Panc1 (cell line): ENCODE measurements around the gene ATAD5. TPM values are rescaled to one million over a fixed set of nuclear protein-coding genes. Genes with fewer than 3 reads are reported as not detected.
"Not testable (repeated sequence)": the region's sequence is repeated elsewhere in the genome, so short reads cannot be mapped to it uniquely, and the experiment has no call there.

Source experiments
- ATAC-seq: fragments of 200-7000 bp; cut with Tn5 transposase; 2 replicates; pipeline ENCODE4 v1.9.1; 2020; ENCODE audit warnings: mild to moderate bottlenecking, moderate library complexity
- BruUV-seq: library from RNA; stranded (reverse); fragments of 400-500 nt; replicated peaks from 2 replicates; lab custom pipeline; 2021; lab: Mats Ljungman, UMichigan
- CTCF ChIA-PET: fragments of 300-600 bp; sonication (Branson Sonifier 250); formaldehyde crosslinking; loops from one replicate; lab custom pipeline; 2022; ENCODE audit warnings: antibody characterized with exemption; lab: Charles Lee
- POLR2A ChIA-PET: fragments of 300-600 bp; sonication (Branson Sonifier 250); formaldehyde crosslinking; loops from one replicate; lab custom pipeline; 2022; ENCODE audit warnings: antibody characterized with exemption; lab: Charles Lee
- DNase-seq: peaks from one replicate; pipeline ENCODE4 v3.0.0-alpha.2; 2010; ENCODE audit warnings: low read depth, low spot score
- H3K27ac ChIP-seq: 2 replicates; pipeline ENCODE4 v1.5.1; 2011; ENCODE audit warnings: mild to moderate bottlenecking, low read length, inconsistent platforms
- H3K27me3 ChIP-seq: fragments of 200-500 bp; sonication (Bioruptor generic); 2 replicates; pipeline ENCODE4 v1.6.0; 2014; ENCODE audit warnings: low read length, inconsistent platforms; ENCODE audit not compliant: control insufficient read depth, insufficient read depth
- H3K36me3 ChIP-seq: fragments of 200-500 bp; sonication (Bioruptor generic); 2 replicates; pipeline ENCODE4 v1.5.1; 2014; ENCODE audit warnings: inconsistent platforms, mild to moderate bottlenecking, low read length, moderate library complexity; ENCODE audit not compliant: control insufficient read depth, insufficient read depth
- H3K4me1 ChIP-seq: 2 replicates; pipeline ENCODE4 v1.5.1; 2011; ENCODE audit warnings: inconsistent platforms, mild to moderate bottlenecking, low read length, moderate library complexity; ENCODE audit not compliant: control insufficient read depth, insufficient read depth
- H3K4me3 ChIP-seq, 2 experiments: 2 replicates each; pipeline ENCODE4 v1.5.1; 2011 to 2012; ENCODE audit warnings: low read depth in 2 of 2, low read length in 2 of 2, mild to moderate bottlenecking in 2 of 2, inconsistent platforms in 1 of 2, moderate library complexity in 1 of 2
- H3K9me3 ChIP-seq: fragments of 200-500 bp; sonication (Bioruptor generic); 2 replicates; pipeline ENCODE4 v1.5.1; 2014; ENCODE audit warnings: low read depth, mild to moderate bottlenecking, inconsistent platforms, low read length, moderate library complexity; ENCODE audit not compliant: control insufficient read depth, insufficient read depth
- CTCF ChIP-seq: fragments of 450-650 bp; IDR thresholded peaks from 2 replicates; pipeline ENCODE4 v1.5.1; 2017; ENCODE audit warnings: mild to moderate bottlenecking
- POLR2AphosphoS5 ChIP-seq: IDR thresholded peaks from 2 replicates; pipeline ENCODE4 v1.6.1; 2012; ENCODE audit warnings: mild to moderate bottlenecking, low read depth, low read length, moderate library complexity
- REST ChIP-seq, 2 experiments: IDR thresholded peaks; 2 replicates each; pipeline ENCODE4 v1.6.1; 2011 to 2012; ENCODE audit warnings: low read depth in 2 of 2, control low read depth in 1 of 2, low read length in 1 of 2, mild to moderate bottlenecking in 1 of 2, moderate library complexity in 1 of 2; ENCODE audit not compliant: insufficient read depth in 1 of 2
- SIN3A ChIP-seq: IDR thresholded peaks from 2 replicates; pipeline ENCODE4 v1.6.1; 2012; ENCODE audit warnings: low read depth, mild to moderate bottlenecking, low read length, moderate library complexity, borderline replicate concordance; ENCODE audit not compliant: insufficient read depth
- TCF7L2 ChIP-seq: IDR thresholded peaks from 2 replicates; pipeline ENCODE4 v1.6.1; 2011; ENCODE audit warnings: mild to moderate bottlenecking, low read depth, low read length, inconsistent platforms
- in situ Hi-C: cut with HindIII; loops from 2 replicates; pipeline ENCODE4 v1.10.0; 2016; ENCODE audit warnings: low sequenced_read_pairs, low pct_unique_long_range_greater_than_20kb
- intact Hi-C: fragments of 100-400 bp; cut with micrococcal nuclease; formaldehyde crosslinking; loops from one replicate; pipeline ENCODE4 v1.10.0; 2022; ENCODE audit not compliant: unreplicated experiment
- total RNA-seq: library from RNA; stranded (reverse); gene quantifications from one replicate; pipeline ENCODE4 v1.2.1, GENCODE V29; 2021; ENCODE audit not compliant: unreplicated experiment

ATAD5 gene
- total RNA-seq, 1 experiment from 2014 or later: 11.5 TPM

GRCh38 chr17:30821871-30822723 is 9.7 kb upstream of the ATAD5 start:
- BruUV-seq: no TSS peak
- H3K4me1 ChIP-seq: peaks cover 21% of the 10 kb centered on the region
- no peaks in the 10 kb centered on the region for H3K36me3 ChIP-seq
- H3K27ac ChIP-seq: no peak overlapping the region
- ChIA-PET POLR2A (no interaction called here), CTCF (no interaction called here)
- H3K4me3 ChIP-seq: peak overlapping the region in 1 of 2 experiments; percentile 72; a peak in 2 of 4 replicates
- in situ Hi-C loops (no loop called here), intact Hi-C loops (no loop called here)
- H3K27me3 ChIP-seq: no peaks in the 10 kb centered on the region
- no peak for TF ChIP-seq TCF7L2
- no peak for TF ChIP-seq REST (IDR thresholded peaks at IDR 0.05; ENCODE audit: insufficient read depth in 1 of 2, low read depth in 2 of 2, low read length in 1 of 2)
- TF ChIP-seq SIN3A: no peak
- no peak for TF ChIP-seq CTCF
- no peak for TF ChIP-seq POLR2AphosphoS5
- no peaks in the 10 kb centered on the region for H3K9me3 ChIP-seq
- ATAC-seq: no peak
- no peak for DNase-seq

GRCh38 chr17:30822919-30823318 is 8.8 kb upstream of the ATAD5 start:
- Histone ChIP-seq H3K27ac (0 out of 2 replicates have a peak overlapping the region, but pooled peaks have one; percentile 9), H3K4me3 (peak overlapping the region; percentile 72 to 85), H3K4me1 (peaks cover 21% of the 10 kb centered on the region)
- H3K36me3 ChIP-seq, CTCF ChIA-PET, in situ Hi-C loops, intact Hi-C loops, POLR2A ChIA-PET, BruUV-seq, H3K9me3 ChIP-seq, ATAC-seq, H3K27me3 ChIP-seq, DNase-seq: not testable (repeated sequence)

GRCh38 chr17:30823421-30823820 is 8.3 kb upstream of the ATAD5 start:
- no TSS peak for BruUV-seq
- in situ Hi-C loops: no loop called here

More at GRCh38 chr17:30823421-30823820, 8.3 kb upstream of the ATAD5 start:
- ChIA-PET CTCF (no interaction called here), POLR2A (no interaction called here)
- peaks cover 21% of the 10 kb centered on the region for H3K4me1 ChIP-seq
- peak overlapping the region; percentile 72 to 85 for H3K4me3 ChIP-seq
- peak overlapping the region; percentile 84 for H3K27ac ChIP-seq
- DNase-seq (no peak), ATAC-seq (no peak)
- H3K9me3 ChIP-seq: no peaks in the 10 kb centered on the region
- intact Hi-C loops: no loop called here
- no peaks in the 10 kb centered on the region for H3K27me3 ChIP-seq
- no peak for TF ChIP-seq POLR2AphosphoS5
- H3K36me3 ChIP-seq: no peaks in the 10 kb centered on the region
